AG09309 (cell line): ENCODE data around the gene ST3GAL2.

Experiments used
- DNase-seq: peaks from one replicate; pipeline ENCODE4 v3.0.0-alpha.2; 2010; ENCODE audit warnings: low read depth
- H3K4me3 ChIP-seq: 2 replicates; pipeline ENCODE4 v1.5.1; 2011; ENCODE audit warnings: mild to moderate bottlenecking, low read depth, low read length, moderate library complexity; ENCODE audit not compliant: control insufficient read depth
- CTCF ChIP-seq: IDR thresholded peaks from 2 replicates; pipeline ENCODE4 v1.5.1; 2011; ENCODE audit warnings: mild to moderate bottlenecking, low read depth, low read length, inconsistent platforms; ENCODE audit not compliant: insufficient read depth, control insufficient read depth; ENCODE audit errors: missing control alignments

The ST3GAL2 gene

DNA sequence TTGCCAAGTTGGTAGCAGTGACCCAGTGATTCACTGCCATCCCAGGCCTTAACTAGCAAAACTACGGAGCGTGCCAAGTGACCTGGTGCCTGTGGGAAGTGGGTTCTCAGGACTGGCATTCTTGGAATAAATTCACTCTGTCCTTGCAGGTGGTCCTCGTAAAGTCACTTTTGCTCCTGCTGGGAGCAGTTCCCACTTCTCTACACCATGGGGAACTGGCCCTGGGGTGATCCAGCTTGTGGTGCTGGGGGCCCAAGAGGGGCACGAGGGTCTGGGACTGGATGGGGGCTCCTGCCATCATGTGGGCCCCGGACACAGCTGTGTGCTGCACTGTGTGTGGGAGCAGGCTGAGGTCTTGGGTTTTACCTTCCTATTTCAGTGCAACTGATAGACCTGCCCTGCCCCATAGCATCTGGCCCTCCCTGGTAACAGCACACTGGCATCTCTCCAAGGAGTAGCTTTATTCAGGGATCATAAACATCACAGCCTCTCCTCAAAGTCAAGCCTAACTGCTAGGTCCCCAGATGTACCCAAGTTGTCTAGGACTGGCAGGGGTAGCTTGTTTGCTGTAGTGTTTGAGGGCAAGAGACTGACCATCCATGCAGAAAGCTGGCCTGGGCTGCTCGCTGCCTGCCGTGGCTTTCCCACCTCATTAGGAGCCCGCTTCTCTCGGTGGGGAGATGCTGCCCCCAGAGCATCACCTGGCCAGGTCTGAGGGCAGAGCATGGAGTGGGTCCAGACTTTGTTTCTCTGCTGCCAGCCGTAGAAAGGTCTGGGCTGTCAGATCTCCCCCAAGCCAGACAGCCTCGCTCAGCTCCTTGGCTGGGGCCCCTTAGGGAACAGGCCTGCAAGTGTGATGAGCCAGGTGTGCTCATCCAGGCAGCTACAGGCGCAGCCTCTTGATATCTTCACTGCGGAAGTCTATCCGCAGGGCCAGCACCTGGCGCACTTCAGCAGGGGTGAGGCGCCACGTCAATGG is 41.5 kb upstream of the ST3GAL2 start:
- no peak overlapping the region for H3K4me3 ChIP-seq
- no peak for DNase-seq
- TF ChIP-seq CTCF: no peak

GRCh38 chr16:70478912-70479341 is 40.0 kb upstream of the ST3GAL2 start:
- DNase-seq: no peak
- no peak for TF ChIP-seq CTCF
- no peak overlapping the region for H3K4me3 ChIP-seq

- TF ChIP-seq CTCF: no peak
- no peak for DNase-seq
These were observed 39.3 kb upstream of the ST3GAL2 start for GRCh38 chr16:70478169-70478568.

DNA sequence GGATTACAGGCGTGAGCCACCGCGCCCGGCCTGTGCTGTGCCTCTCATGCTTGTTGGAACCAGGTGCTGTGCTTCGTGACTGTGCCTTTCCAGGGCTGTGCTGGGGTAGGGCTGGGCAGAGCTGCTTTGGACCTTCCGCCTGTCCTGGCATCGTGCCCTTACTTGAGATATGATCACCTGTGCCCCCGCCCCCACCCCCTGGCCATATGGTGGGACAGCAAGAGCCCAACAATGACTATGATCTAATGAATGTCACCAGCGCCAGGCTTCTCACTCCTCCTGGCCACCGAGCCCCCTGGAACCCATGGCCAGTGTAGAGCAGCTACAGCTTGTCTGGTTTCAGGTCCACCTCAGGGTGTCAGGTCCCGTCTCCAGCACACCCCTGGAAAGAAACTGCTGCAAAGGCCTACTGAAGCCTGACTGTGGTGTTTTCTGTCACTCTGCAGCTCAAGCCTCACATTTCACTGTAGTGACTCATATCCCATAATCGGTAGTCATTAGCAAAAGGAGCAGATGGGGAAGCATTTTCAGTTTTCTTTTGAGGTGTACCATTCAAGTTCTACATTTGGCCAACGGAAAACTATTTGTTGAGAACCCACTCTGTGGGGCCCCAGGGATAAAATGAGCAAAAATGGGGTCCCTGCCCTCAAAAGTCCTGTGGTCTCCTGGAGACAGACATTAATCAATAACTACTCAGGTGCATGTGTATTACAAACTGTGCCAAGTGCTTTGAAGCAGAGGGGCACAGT is 37.5 kb upstream of the ST3GAL2 start:
- no peak overlapping the region for H3K4me3 ChIP-seq
- DNase-seq: peak; percentile 23
- TF ChIP-seq CTCF: no peak

More at GRCh38 chr16:70478169-70478568, 39.3 kb upstream of the ST3GAL2 start:
- H3K4me3 ChIP-seq: no peak overlapping the region

- no peak overlapping the region for H3K4me3 ChIP-seq
- TF ChIP-seq CTCF: no peak
- no peak for DNase-seq
These were observed 36.4 kb upstream of the ST3GAL2 start for GRCh38 chr16:70475054-70475871.

DNA sequence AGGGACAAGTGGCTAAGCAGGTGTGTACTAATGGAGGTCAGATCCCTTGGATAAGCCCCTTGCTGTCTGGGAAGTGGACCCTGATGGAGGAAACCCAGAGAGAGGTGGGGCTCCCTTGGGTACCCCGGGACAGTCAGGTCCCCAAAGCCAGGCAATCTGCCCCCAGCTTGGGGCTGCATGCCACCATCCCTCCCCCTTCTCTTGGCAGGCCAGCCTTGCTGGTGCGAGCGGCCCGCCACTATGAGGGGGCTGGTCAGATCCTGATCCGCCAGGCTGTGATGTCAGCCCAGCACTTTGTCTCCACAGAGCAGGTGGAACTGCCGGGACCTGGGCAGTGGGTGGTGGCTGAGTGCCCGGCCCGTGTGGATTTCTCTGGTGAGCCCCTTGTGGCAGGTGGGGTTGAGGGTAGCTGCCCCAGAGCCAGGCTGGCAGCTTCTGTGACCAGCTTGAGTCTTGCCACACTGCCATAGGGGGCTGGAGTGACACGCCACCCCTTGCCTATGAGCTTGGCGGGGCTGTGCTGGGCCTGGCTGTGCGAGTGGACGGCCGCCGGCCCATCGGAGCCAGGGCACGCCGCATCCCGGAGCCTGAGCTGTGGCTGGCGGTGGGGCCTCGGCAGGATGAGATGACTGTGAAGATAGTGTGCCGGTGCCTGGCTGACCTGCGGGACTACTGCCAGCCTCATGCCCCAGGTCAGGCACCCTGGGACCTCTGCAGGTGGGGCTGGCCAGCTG is 35.6 kb upstream of the ST3GAL2 start:
- no peak for TF ChIP-seq CTCF
- H3K4me3 ChIP-seq: no peak overlapping the region
- no peak for DNase-seq
